ACC112 (cell line): Measurements from ENCODE around the gene FGD5.

Source experiments
- H2AFZ ChIP-seq: fragments of 200-600 bp; sonication (generic); one replicate; pipeline ENCODE4 v1.6.0; 2017; ENCODE audit warnings: antibody characterized with exemption, low read length; ENCODE audit not compliant: unreplicated experiment
- H3K27ac ChIP-seq: fragments of 200-600 bp; sonication (generic); 2 replicates; pipeline ENCODE4 v1.5.1; 2014; ENCODE audit warnings: low read depth, mild to moderate bottlenecking, antibody characterized with exemption, low read length, moderate library complexity
- H3K27me3 ChIP-seq: fragments of 200-600 bp; sonication (generic); 2 replicates; pipeline ENCODE4 v1.6.1; 2014; ENCODE audit warnings: mild to moderate bottlenecking, antibody characterized with exemption, low read length, moderate library complexity, mixed read lengths; ENCODE audit not compliant: insufficient read depth
- H3K36me3 ChIP-seq: fragments of 200-600 bp; sonication (generic); 2 replicates; pipeline ENCODE4 v1.6.1; 2016; ENCODE audit warnings: mild to moderate bottlenecking, antibody characterized with exemption, low read length, moderate library complexity, mixed read lengths; ENCODE audit not compliant: insufficient read depth
- H3K4me1 ChIP-seq: fragments of 200-600 bp; sonication (generic); one replicate; pipeline ENCODE4 v1.6.1; 2016; ENCODE audit warnings: low read length, mixed read lengths; ENCODE audit not compliant: insufficient read depth, unreplicated experiment, control insufficient read depth
- H3K4me3 ChIP-seq: fragments of 200-600 bp; sonication (generic); 2 replicates; pipeline ENCODE4 v1.5.1; 2014; ENCODE audit warnings: mild to moderate bottlenecking, low read depth, low read length
- H3K79me2 ChIP-seq: fragments of 200-600 bp; sonication (generic); one replicate; pipeline ENCODE4 v1.6.0; 2016; ENCODE audit warnings: low read length; ENCODE audit not compliant: control insufficient read depth, unreplicated experiment, insufficient read depth

The FGD5 gene

DNA sequence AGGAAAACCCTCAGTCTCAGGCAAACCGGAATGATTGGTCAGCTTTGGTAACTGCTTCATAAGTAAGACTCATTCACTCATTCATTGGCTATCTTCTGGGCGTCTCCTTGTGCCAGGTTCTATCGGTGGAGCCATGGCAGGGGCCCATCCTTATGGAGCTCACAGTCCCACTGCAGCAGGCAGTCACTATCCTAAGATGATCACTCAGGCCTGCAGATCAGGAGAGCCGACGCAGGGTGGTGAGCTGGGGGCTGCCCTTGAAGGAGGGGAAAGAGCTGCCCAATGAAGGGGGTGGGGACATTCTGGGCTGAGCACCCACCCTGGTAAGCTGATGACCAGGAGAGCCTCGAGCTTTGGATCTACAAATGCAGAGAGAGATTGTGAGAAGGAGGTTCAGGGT is 20.5 kb upstream of the FGD5 start:
- Histone ChIP-seq H3K79me2 (no peaks in the 10 kb centered on the region), H3K4me3 (no peak overlapping the region), H3K27me3 (peaks cover 95% of the 10 kb centered on the region), H2AFZ (no peak overlapping the region), H3K4me1 (no peaks in the 10 kb centered on the region), H3K27ac (no peak overlapping the region), H3K36me3 (no peaks in the 10 kb centered on the region)

DNA sequence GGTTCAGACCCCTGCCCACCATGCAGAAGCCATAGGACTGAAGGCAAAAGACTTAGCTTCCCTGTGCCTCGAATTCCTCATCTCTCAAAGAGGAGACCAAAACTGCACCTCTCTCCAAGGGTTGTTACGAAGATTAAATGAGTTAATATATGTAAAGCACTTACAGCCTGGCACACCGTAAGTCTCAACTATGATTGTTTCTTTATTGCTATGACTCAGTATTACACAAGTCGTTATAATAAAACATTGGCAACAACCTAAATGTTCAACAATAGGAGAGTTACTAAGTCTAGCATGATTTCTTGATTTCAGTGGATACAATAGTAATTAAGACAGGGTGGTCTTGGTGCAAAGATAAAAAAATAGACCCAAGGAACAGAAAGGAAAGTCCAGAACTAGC is 19.6 kb upstream of the FGD5 start:
- Histone ChIP-seq H3K27ac (no peak overlapping the region), H3K36me3 (no peaks in the 10 kb centered on the region), H3K27me3 (peaks cover 88% of the 10 kb centered on the region), H3K79me2 (no peaks in the 10 kb centered on the region), H3K4me1 (no peaks in the 10 kb centered on the region), H2AFZ (no peak overlapping the region), H3K4me3 (no peak overlapping the region)

DNA sequence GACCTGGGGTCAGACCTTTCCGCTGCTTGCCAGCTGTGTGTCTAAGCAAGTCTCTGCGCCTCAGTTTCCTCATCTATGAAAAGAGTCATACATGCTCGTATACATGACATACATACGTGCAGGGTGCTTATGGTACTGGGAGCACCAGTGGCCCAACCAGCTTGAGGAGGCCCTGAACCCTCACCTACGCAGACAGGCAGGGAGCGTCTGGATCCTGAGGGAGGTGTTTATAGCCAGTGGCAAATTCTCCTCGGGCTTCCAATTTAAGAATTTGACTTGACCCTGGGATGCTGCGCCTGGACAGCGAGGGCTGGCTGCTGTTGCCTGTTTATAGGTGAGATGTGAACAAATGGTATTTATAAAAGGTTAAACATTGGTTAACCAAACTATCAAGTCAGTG is 17.7 kb upstream of the FGD5 start:
- Histone ChIP-seq H3K36me3 (no peaks in the 10 kb centered on the region), H2AFZ (no peak overlapping the region), H3K4me3 (no peak overlapping the region), H3K27me3 (peaks cover 69% of the 10 kb centered on the region), H3K79me2 (no peaks in the 10 kb centered on the region), H3K27ac (no peak overlapping the region), H3K4me1 (no peaks in the 10 kb centered on the region)

DNA sequence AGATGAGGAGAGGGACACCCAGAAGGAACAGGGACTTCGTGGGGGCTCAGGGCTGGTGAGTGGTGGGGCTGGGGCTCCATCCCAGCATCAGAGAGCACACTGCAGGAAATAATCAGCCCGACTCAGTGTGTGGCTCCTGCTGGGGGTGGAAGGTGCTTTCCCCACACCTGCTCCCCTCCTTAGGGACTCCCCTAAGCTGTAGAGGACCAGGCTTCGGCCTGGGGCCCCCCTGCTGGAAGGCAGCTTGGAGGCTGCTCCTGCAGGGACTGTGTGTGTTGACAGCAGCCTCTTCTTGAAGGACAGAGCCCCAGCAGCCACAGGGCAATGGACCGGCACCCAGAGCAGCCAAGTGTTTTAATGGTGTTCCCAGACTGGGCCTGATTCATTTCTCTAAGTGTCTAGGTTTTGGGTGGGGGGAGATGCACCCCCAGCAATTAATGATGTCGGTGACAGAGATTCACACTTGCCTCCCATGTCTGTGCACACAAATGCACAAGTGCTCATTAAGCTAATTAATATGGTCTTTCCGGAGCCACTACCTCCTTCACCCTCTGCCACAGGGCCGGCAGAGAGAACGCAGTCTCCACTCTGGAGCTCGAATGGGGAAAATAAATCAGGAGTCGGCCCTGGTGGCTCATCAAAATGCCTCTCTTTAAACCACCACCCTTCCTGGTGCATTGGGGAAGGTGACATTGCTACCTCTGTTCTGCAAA is 16.9 kb upstream of the FGD5 start:
- H3K36me3 ChIP-seq, result no peaks in the 10 kb centered on the region
- H2AFZ ChIP-seq, result no peak overlapping the region
- H3K79me2 ChIP-seq, result no peaks in the 10 kb centered on the region
- no peak overlapping the region for H3K4me3 ChIP-seq
- H3K4me1 ChIP-seq, result peaks cover 3% of the 10 kb centered on the region
- peaks cover 61% of the 10 kb centered on the region for H3K27me3 ChIP-seq
- H3K27ac ChIP-seq, result no peak overlapping the region

DNA sequence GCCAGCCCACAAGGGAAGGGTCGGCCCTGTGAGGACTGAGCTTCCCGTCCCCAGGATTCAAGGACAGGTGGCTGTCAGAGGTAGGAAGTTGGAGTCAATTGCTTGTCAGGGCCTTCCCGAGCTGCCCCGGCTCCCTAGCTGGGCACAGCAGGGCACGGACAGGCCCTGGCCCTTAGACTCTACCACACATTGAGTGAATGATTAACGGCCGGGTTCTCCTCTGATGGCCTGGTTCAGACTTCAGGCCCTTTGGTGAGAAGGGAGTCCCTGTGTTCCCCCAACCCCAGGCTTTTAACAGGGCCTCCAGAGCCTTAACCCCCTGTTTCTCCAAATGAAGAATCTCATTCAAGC is 16.4 kb upstream of the FGD5 start:
- H3K36me3 ChIP-seq, result no peaks in the 10 kb centered on the region
- H2AFZ ChIP-seq, result no peak overlapping the region
- no peak overlapping the region for H3K4me3 ChIP-seq
- H3K4me1 ChIP-seq, result peaks cover 3% of the 10 kb centered on the region
- no peak overlapping the region for H3K27ac ChIP-seq
- peaks cover 56% of the 10 kb centered on the region for H3K27me3 ChIP-seq
- H3K79me2 ChIP-seq, result no peaks in the 10 kb centered on the region

DNA sequence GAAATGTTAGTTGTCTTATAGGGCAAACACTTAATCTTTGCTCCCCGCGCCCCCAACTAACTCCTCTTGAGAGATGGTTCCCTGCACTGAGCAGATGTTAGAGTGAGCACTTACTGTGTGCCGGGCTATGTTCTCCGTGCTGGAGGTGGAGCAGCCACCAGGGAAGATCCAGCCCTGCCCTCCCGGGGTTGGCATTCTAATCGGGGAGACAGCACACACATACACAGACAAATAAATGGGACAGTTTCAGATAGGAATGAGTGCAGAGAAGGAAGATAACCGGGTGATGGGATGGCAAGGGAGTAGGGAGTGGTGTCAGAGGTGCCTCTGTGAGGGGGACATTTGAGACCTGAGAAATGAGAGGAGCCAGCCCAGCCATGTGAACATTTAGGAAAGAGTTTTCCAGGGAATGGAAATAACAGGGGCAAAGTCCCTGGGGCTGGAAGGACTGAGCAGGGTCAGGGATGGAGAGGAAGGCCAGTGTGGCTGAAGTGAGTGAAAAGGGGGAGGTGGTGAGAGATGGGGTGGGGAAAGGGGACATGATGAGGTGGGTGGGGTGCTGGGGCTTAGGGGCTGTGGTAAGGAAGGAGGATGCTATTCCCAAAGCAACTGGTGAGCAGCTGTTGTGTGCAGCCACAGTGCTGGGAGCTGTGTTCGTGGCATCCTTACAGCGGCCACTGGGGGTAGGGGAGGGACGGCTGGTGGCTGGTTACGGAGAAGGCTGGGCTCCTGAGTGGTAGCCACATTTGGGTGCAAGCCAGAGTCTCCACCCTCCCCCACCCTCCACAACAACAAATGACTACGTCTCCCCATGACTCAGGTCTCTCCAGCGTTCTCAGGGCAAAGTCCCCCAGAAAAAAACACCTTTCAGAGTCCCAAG is 15.4 kb upstream of the FGD5 start:
- H3K79me2 ChIP-seq, result no peaks in the 10 kb centered on the region
- H3K4me3 ChIP-seq, result no peak overlapping the region
- peaks cover 56% of the 10 kb centered on the region for H3K27me3 ChIP-seq
- H2AFZ ChIP-seq, result no peak overlapping the region
- peaks cover 3% of the 10 kb centered on the region for H3K4me1 ChIP-seq
- no peaks in the 10 kb centered on the region for H3K36me3 ChIP-seq
- H3K27ac ChIP-seq, result no peak overlapping the region

DNA sequence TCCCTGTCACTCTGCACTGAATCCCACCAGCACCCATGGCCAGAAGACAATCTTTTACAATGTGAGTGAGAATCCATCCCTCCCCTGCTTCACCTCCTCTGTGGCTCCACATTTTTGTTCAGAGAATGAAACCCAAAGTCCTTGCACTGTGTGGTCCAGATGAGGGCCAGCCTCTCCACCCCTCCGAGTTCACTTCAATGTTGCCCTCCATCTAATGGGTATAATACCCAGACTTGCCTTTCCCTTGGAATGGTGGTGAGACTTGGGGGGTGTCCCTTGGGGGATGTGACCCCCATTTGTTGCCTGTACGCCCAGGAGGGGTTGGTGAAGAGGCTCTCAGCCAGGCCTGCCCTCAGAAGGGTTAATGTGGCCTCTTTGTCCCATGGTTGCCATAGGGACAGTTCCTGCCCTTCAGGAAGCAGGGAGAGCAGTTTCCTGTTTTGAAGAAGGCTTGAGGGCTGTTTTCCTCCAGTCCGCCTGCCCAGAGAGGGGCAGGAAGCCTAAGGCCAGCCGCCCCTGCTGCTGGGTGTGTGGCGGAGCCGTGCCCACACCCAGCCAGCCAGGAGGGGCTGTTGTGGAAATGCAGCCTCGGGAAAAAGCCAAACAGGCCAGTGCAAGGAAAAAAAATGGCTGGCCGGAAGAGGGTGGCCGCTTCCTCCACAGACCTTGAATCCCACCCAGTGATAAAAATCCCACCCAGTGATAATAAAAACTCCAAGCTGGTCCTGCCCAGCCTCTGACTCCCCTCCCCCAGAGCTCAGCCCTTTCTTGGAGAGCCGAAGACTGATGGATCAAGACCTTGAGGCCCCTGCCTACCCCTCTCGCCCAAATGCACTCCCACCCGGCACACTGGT is 14.6 kb upstream of the FGD5 start:
- no peak overlapping the region for H3K4me3 ChIP-seq
- H3K79me2 ChIP-seq, result no peaks in the 10 kb centered on the region
- peaks cover 56% of the 10 kb centered on the region for H3K27me3 ChIP-seq
- peaks cover 3% of the 10 kb centered on the region for H3K4me1 ChIP-seq
- H3K27ac ChIP-seq, result no peak overlapping the region
- H3K36me3 ChIP-seq, result no peaks in the 10 kb centered on the region
- H2AFZ ChIP-seq, result no peak overlapping the region

DNA sequence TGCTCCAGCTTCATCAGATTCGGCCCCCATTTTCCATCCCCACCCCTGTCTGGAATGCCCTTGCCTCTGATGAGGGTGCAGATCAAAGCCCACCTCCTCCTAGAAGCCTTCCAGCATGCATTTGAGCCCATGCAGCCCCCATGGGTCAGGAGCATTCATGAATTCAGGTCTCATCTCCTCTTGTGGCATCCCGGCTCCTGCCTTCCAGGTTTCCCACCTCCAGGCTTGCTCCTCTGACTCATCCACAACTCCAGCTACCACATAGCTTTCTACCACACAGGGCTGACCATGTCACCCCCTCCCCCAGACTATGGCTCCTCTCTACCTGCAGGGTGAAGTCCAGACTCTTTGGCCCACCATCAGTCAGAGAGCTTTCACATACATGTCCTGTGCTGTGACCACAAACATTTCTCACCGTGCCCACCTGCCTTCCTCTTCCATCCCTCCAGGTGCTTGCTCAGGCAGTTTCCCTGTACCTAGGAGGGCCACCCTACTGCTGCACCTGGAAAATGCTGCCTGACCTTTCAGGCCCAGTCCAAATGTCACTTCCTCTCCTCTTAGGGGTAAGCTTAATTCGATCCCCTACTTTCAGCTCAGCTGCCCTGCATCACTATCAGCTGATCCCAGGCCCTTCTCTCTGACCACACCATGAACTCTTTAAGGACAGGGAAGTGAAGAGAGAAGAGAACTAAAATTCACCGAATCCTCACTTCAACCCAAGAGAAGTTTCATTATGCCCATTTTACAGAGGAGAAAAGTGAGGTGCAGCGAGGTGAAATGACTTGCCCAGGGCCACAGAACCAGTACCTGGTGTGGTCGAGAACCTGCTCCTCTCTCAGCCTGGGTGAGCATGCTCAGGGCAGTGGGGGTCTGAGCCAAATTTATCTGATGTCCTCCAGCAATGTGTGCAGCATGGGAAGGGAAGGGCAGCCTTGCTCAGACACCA is 13.7 kb upstream of the FGD5 start:
- H3K36me3 ChIP-seq, result no peaks in the 10 kb centered on the region
- H3K79me2 ChIP-seq, result no peaks in the 10 kb centered on the region
- H2AFZ ChIP-seq, result no peak overlapping the region
- no peak overlapping the region for H3K4me3 ChIP-seq
- H3K27ac ChIP-seq, result no peak overlapping the region
- peaks cover 3% of the 10 kb centered on the region for H3K4me1 ChIP-seq
- H3K27me3 ChIP-seq, result peaks cover 56% of the 10 kb centered on the region

DNA sequence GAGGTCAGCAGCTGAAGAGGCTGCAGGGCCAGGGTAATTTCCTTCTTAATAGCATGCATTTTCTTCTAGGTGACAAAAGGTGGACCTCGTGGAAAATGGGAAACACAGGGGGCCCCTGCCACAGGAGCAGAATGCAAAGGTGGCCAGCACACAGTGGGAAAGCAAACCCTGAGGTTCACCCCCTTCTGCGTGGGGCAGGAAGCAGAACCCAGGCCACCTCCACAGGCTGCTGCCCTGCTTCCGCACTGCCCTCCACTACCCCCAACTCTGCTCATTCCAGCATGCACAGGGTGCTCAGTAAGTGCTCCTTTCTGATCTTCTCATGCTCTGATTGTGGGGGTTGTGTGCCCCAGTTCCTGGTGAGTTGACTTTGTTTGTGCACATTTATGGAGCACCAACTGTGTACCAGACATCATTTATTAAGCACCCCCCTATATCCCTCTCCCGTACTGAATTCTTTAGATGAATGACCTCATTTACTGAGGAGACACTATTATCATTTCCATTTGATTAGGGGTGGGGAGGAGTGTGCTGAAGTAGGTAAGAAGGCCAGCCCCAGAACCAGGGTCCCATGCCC is 12.7 kb upstream of the FGD5 start:
- Histone ChIP-seq H3K4me3 (no peak overlapping the region), H3K36me3 (no peaks in the 10 kb centered on the region)

More for the DNA sequence above, 12.7 kb upstream of the FGD5 start:
- no peak overlapping the region for H3K27ac ChIP-seq
- peaks cover 53% of the 10 kb centered on the region for H3K27me3 ChIP-seq
- H3K79me2 ChIP-seq, result no peaks in the 10 kb centered on the region
- no peak overlapping the region for H2AFZ ChIP-seq
- H3K4me1 ChIP-seq, result peaks cover 3% of the 10 kb centered on the region
